Left lung (tissue), 10 donors: ENCODE results near the gene MYMK. TPM values are rescaled to one million over a fixed set of nuclear protein-coding genes. Genes with fewer than 3 reads are reported as not detected.
A peak's percentile ranks its signal among the peaks of the same experiment; 100 is the strongest.

ENCODE experiments used
- ATAC-seq: fragments of 200-7000 bp; cut with Tn5 transposase; one replicate; pipeline ENCODE4 v1.9.1; 2020; ENCODE audit warnings: moderate library complexity
- DNase-seq, 4 donors: peaks; one replicate each; pipeline ENCODE4 v3.0.0-alpha.2; 2013 to 2020
- H3K27ac ChIP-seq, 2 donors: fragments of 200-600 bp; sonication (generic) in 1 of 2; one replicate each; pipeline versions ENCODE4 v1.5.0 to v1.8.0; 2020 to 2021
- H3K27me3 ChIP-seq, 2 donors: fragments of 200-600 bp; sonication (generic) in 1 of 2; one replicate each; pipeline versions ENCODE4 v1.5.0 to v1.8.0; 2020 to 2021
- H3K36me3 ChIP-seq, 2 donors: fragments of 200-600 bp; sonication (generic) in 1 of 2; one replicate each; pipeline versions ENCODE4 v1.5.0 to v1.8.0; 2020 to 2021
- H3K4me1 ChIP-seq, 2 donors: fragments of 200-600 bp; one replicate each; pipeline ENCODE4 v1.8.0; 2021
- H3K4me3 ChIP-seq, 2 donors: fragments of 200-600 bp; sonication (generic) in 1 of 2; one replicate each; pipeline versions ENCODE4 v1.5.0 to v1.8.0; 2020 to 2021; ENCODE audit warnings: mild to moderate bottlenecking in 1 of 2
- H3K9me3 ChIP-seq, 2 donors: fragments of 200-600 bp; sonication (generic) in 1 of 2; one replicate each; pipeline versions ENCODE4 v1.5.0 to v1.8.0; 2020 to 2021
- intact Hi-C, 2 donors: fragments of 100-400 bp; cut with DNase I; formaldehyde crosslinking; loops; one replicate each; pipeline versions ENCODE4 v1.11.2 to v1.14.2; 2022
- polyA plus RNA-seq, 6 donors: library from polyadenylated mRNA; unstranded; fragments of 120-200 nt; gene quantifications; one replicate each; pipeline ENCODE4 v1.2.1, GENCODE V29; 2013; ENCODE audit not compliant: insufficient read length in 6 of 6
- total RNA-seq, 2 donors: library from RNA; stranded (reverse); fragmentation: NEBNext Ultra II Directional; extraction: Animal tissue kit (Norgen Biotek cat#: 25700); gene quantifications; one replicate each; pipeline ENCODE4 v1.2.1, GENCODE V29; 2021
- TF ChIP-seq, protein P1 (sequence below), 2 donors: fragments of 200-600 bp; sonication (generic) in 1 of 2; IDR thresholded peaks; one replicate each; pipeline versions ENCODE4 v1.5.0 to v1.8.0; 2021; ENCODE audit warnings: antibody characterized with exemption in 2 of 2
- donor health status: DM: no; HTN: yes; CAD: no.
- donor health status: DM: no; HTN: no; CAD: no.

The MYMK gene
- total and polyA plus RNA-seq, 8 donors, result not detected

GRCh38 chr9:133471551-133472276 is 53.0 kb downstream of the MYMK start:
- DNase-seq, result no peak
- no peak overlapping the region for H3K27ac ChIP-seq
- no peak for ATAC-seq
- H3K4me1 ChIP-seq, result peaks cover 0 to 47% of the 10 kb centered on the region in 2 donors
- no peaks in the 10 kb centered on the region for H3K9me3 ChIP-seq
- no peak overlapping the region for H3K4me3 ChIP-seq
- intact Hi-C loops, result no loop called here
- TF ChIP-seq, protein P1, sequence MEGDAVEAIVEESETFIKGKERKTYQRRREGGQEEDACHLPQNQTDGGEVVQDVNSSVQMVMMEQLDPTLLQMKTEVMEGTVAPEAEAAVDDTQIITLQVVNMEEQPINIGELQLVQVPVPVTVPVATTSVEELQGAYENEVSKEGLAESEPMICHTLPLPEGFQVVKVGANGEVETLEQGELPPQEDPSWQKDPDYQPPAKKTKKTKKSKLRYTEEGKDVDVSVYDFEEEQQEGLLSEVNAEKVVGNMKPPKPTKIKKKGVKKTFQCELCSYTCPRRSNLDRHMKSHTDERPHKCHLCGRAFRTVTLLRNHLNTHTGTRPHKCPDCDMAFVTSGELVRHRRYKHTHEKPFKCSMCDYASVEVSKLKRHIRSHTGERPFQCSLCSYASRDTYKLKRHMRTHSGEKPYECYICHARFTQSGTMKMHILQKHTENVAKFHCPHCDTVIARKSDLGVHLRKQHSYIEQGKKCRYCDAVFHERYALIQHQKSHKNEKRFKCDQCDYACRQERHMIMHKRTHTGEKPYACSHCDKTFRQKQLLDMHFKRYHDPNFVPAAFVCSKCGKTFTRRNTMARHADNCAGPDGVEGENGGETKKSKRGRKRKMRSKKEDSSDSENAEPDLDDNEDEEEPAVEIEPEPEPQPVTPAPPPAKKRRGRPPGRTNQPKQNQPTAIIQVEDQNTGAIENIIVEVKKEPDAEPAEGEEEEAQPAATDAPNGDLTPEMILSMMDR (IDR thresholded peaks at IDR 0.05), result no peak
- peaks cover 0 to 61% of the 10 kb centered on the region in 2 donors for H3K36me3 ChIP-seq
- no peaks in the 10 kb centered on the region for H3K27me3 ChIP-seq

GRCh38 chr9:133470988-133471387 is 53.8 kb downstream of the MYMK start:
- intact Hi-C loops, result no loop called here
- Histone ChIP-seq H3K36me3 (peaks cover 0 to 59% of the 10 kb centered on the region in 2 donors), H3K27ac (peak overlapping the region in 1 of 2 donors; percentile 37)

GRCh38 chr9:133470427-133470924 is 54.3 kb downstream of the MYMK start:
- ATAC-seq (peak; percentile 15), DNase-seq (peak in 1 of 4 donors; percentile 79)
- H3K27ac ChIP-seq, result peak overlapping the region in 1 of 2 donors; percentile 37
- TF ChIP-seq, protein P1 (IDR thresholded peaks at IDR 0.05), result no peak
- H3K9me3 ChIP-seq, result no peaks in the 10 kb centered on the region
- peaks cover 0 to 54% of the 10 kb centered on the region in 2 donors for H3K36me3 ChIP-seq
- H3K4me3 ChIP-seq, result no peak overlapping the region
- no peaks in the 10 kb centered on the region for H3K27me3 ChIP-seq
- intact Hi-C loops, result no loop called here
- peaks cover 0 to 35% of the 10 kb centered on the region in 2 donors for H3K4me1 ChIP-seq

More at GRCh38 chr9:133470988-133471387, 53.8 kb downstream of the MYMK start:
- Histone ChIP-seq H3K27me3 (no peaks in the 10 kb centered on the region), H3K4me1 (peaks cover 0 to 40% of the 10 kb centered on the region in 2 donors), H3K4me3 (no peak overlapping the region), H3K9me3 (no peaks in the 10 kb centered on the region)
- DNase-seq, result no peak
- TF ChIP-seq, protein P1 (IDR thresholded peaks at IDR 0.05), result no peak
- no peak for ATAC-seq

- Histone ChIP-seq H3K27ac (no peak overlapping the region), H3K27me3 (no peaks in the 10 kb centered on the region), H3K9me3 (no peaks in the 10 kb centered on the region), H3K4me1 (peaks cover 0 to 25% of the 10 kb centered on the region in 2 donors), H3K36me3 (peaks cover 0 to 42% of the 10 kb centered on the region in 2 donors), H3K4me3 (no peak overlapping the region)
- TF ChIP-seq, protein P1 (IDR thresholded peaks at IDR 0.05), result no peak
- no peak for ATAC-seq
- intact Hi-C loops, result no loop called here
- no peak for DNase-seq
Observed at GRCh38 chr9:133468777-133469421, 55.9 kb downstream of the MYMK start.

- H3K27me3 ChIP-seq, result no peaks in the 10 kb centered on the region
- no peak overlapping the region for H3K4me3 ChIP-seq
- H3K4me1 ChIP-seq, result peaks cover 0 to 22% of the 10 kb centered on the region in 2 donors
- intact Hi-C loops, result no loop called here
- TF ChIP-seq, protein P1 (IDR thresholded peaks at IDR 0.05), result no peak
- ATAC-seq (no peak), DNase-seq (no peak)
- no peak overlapping the region for H3K27ac ChIP-seq
- no peaks in the 10 kb centered on the region for H3K9me3 ChIP-seq
- peaks cover 0 to 37% of the 10 kb centered on the region in 2 donors for H3K36me3 ChIP-seq
Observed at GRCh38 chr9:133468374-133468773, 56.4 kb downstream of the MYMK start.
